K562 (cell line): Measurements from ENCODE around the gene FAM20C. TPM values are rescaled to one million over a fixed set of nuclear protein-coding genes. Genes with fewer than 3 reads are reported as not detected.

Experiments
- GATA2 ChIP-seq: sonication (generic); formaldehyde crosslinking; IDR thresholded peaks from 2 replicates; pipeline ENCODE4 v1.4.0; 2020; ENCODE audit warnings: mild to moderate bottlenecking, missing genetic modification reagents
- ZBTB33 ChIP-seq: sonication (generic); formaldehyde crosslinking; IDR thresholded peaks from 2 replicates; pipeline ENCODE4 v1.8.1; 2023; ENCODE audit warnings: mild to moderate bottlenecking, missing genetic modification reagents
- ZBTB40 ChIP-seq, 2 experiments: fragments of 450-650 bp in 1 of 2; sonication (generic) in 1 of 2; formaldehyde crosslinking in 1 of 2; IDR thresholded peaks; 2 replicates each; pipeline versions ENCODE4 v1.7.1 to v1.9.0; 2016 to 2022; ENCODE audit warnings: inconsistent platforms in 1 of 2, mild to moderate bottlenecking in 1 of 2, missing genetic modification reagents in 1 of 2
- polyA plus RNA-seq, 8 experiments: library from polyadenylated mRNA; depleted of rRNA in 4 of 8; stranded (reverse) in 5 of 8; unstranded in 3 of 8; fragments of >200 nt; fragmentation: Nextera tagmentation in 2 of 8; fragmentation: Illumina TruSeq in 1 of 8; extraction: Ambion mirVana in 2 of 8; extraction: Trizol in 1 of 8; gene quantifications; 2 replicates each; pipeline versions ENCODE4 v1.2.1 to v1.2.3, GENCODE V29; 2011 to 2014; ENCODE audit warnings: inconsistent platforms in 1 of 8, missing spikeins in 1 of 8
- total RNA-seq, 7 experiments: library from RNA; depleted of rRNA in 6 of 7; stranded (reverse); fragments of >200 nt in 6 of 7; fragmentation: Illumina TruSeq in 2 of 7; extraction: Trizol in 2 of 7; gene quantifications; 2 replicates each; pipeline versions ENCODE4 v1.2.1 to v1.2.3, GENCODE V29; 2011 to 2021; ENCODE audit warnings: low replicate concordance in 1 of 7

The FAM20C gene
- total and polyA plus RNA-seq, 9 of the 15 experiments (the other 6 are each of a cell fraction or from before 2014, with no cell fraction given): 0.09 TPM; not detected in 8

- TF ChIP-seq GATA2 (CRISPR knock-in tag): no peak
- TF ChIP-seq ZBTB40 (IDR thresholded peaks at IDR 0.05): 0 out of 2 replicates have a peak, but pooled peaks have one; percentile 8
- TF ChIP-seq ZBTB40 (CRISPR knock-in tag; IDR thresholded peaks at IDR 0.05): no peak
- peak; percentile 95 for TF ChIP-seq ZBTB33 (CRISPR knock-in tag)
Measured at GRCh38 chr7:149791-150636, 42.4 kb upstream of the FAM20C start (continued).
